A673 (cell line): ENCODE results near the gene GALNT11. TPM values are rescaled to one million over a fixed set of nuclear protein-coding genes. Genes with fewer than 3 reads are reported as not detected.

Experiments used
- BruUV-seq: library from RNA; stranded (reverse); fragments of 400-500 nt; replicated peaks from 2 replicates; lab custom pipeline; 2021; lab: Mats Ljungman, UMichigan
- CTCF ChIA-PET: fragments of 300-600 bp; sonication (Branson Sonifier 250); formaldehyde crosslinking; loops from one replicate; lab custom pipeline; 2022; ENCODE audit warnings: antibody characterized with exemption; lab: Charles Lee
- POLR2A ChIA-PET: fragments of 300-600 bp; sonication (Branson Sonifier 250); formaldehyde crosslinking; loops from one replicate; lab custom pipeline; 2022; ENCODE audit warnings: antibody characterized with exemption; ENCODE audit not compliant: low non-redundant PET; lab: Charles Lee
- DNase-seq: peaks from one replicate; pipeline ENCODE4 v3.0.0-alpha.2; 2015; ENCODE audit warnings: low spot score
- H3K27ac ChIP-seq: fragments of 200-600 bp; sonication (generic); 2 replicates; pipeline ENCODE4 v1.5.1; 2016; ENCODE audit warnings: mixed run types, low read depth, mild to moderate bottlenecking, mixed read lengths, antibody characterized with exemption, low read length; ENCODE audit not compliant: poor library complexity, severe bottlenecking
- H3K27me3 ChIP-seq: fragments of 200-600 bp; sonication (generic); replicated peaks from 2 replicates; pipeline ENCODE4 v1.6.1; 2017; ENCODE audit warnings: mixed run types, low read depth, mild to moderate bottlenecking, mixed read lengths, antibody characterized with exemption, low read length; ENCODE audit not compliant: insufficient read depth, poor library complexity
- H3K36me3 ChIP-seq: fragments of 200-600 bp; sonication (generic); 2 replicates; pipeline ENCODE4 v1.6.1; 2016; ENCODE audit warnings: mixed run types, mild to moderate bottlenecking, mixed read lengths, antibody characterized with exemption, low read length; ENCODE audit not compliant: insufficient read depth, poor library complexity, severe bottlenecking
- H3K4me1 ChIP-seq: fragments of 200-600 bp; sonication (generic); 2 replicates; pipeline ENCODE4 v1.6.1; 2017; ENCODE audit warnings: mixed run types, mild to moderate bottlenecking, mixed read lengths, antibody characterized with exemption, low read length; ENCODE audit not compliant: insufficient read depth, poor library complexity, severe bottlenecking
- H3K4me3 ChIP-seq: fragments of 200-600 bp; sonication (generic); 2 replicates; pipeline ENCODE4 v1.5.1; 2016; ENCODE audit warnings: low read depth, mixed run types, mild to moderate bottlenecking, mixed read lengths, low read length; ENCODE audit not compliant: poor library complexity, severe bottlenecking
- H3K9me3 ChIP-seq: fragments of 200-600 bp; sonication (generic); 2 replicates; pipeline ENCODE4 v1.6.1; 2016; ENCODE audit warnings: mixed run types, low read depth, mild to moderate bottlenecking, mixed read lengths, antibody characterized with exemption, low read length; ENCODE audit not compliant: poor library complexity, severe bottlenecking
- EZH2 ChIP-seq: fragments of 200-600 bp; sonication (generic); IDR thresholded peaks from 2 replicates; pipeline ENCODE4 v1.6.1; 2017; ENCODE audit warnings: borderline replicate concordance, low read depth, mild to moderate bottlenecking, mixed read lengths, antibody characterized with exemption, low read length; ENCODE audit not compliant: poor library complexity, severe bottlenecking
- intact Hi-C: fragments of 100-400 bp; cut with micrococcal nuclease; formaldehyde crosslinking; loops from one replicate; pipeline ENCODE4 v1.10.0; 2022; ENCODE audit not compliant: unreplicated experiment
- total RNA-seq: library from RNA; stranded (reverse); gene quantifications from 2 replicates; pipeline ENCODE4 v1.2.3, GENCODE V29; 2021
- TF ChIP-seq, protein P1 (sequence below): fragments of 300-800, 200-600 bp; sonication (generic); conservative IDR thresholded peaks from 2 replicates; pipeline ENCODE4 v1.5.1; 2017; ENCODE audit warnings: low read depth, mild to moderate bottlenecking, antibody characterized with exemption, low read length, moderate library complexity, mixed read lengths

Gene GALNT11
- total RNA-seq, 1 experiment from 2014 or later, result 35.5 TPM

GRCh38 chr7:151981223-151981622 lies 44.3 kb upstream of the GALNT11 start:
- TF ChIP-seq EZH2, result no peak
- TF ChIP-seq, protein P1, sequence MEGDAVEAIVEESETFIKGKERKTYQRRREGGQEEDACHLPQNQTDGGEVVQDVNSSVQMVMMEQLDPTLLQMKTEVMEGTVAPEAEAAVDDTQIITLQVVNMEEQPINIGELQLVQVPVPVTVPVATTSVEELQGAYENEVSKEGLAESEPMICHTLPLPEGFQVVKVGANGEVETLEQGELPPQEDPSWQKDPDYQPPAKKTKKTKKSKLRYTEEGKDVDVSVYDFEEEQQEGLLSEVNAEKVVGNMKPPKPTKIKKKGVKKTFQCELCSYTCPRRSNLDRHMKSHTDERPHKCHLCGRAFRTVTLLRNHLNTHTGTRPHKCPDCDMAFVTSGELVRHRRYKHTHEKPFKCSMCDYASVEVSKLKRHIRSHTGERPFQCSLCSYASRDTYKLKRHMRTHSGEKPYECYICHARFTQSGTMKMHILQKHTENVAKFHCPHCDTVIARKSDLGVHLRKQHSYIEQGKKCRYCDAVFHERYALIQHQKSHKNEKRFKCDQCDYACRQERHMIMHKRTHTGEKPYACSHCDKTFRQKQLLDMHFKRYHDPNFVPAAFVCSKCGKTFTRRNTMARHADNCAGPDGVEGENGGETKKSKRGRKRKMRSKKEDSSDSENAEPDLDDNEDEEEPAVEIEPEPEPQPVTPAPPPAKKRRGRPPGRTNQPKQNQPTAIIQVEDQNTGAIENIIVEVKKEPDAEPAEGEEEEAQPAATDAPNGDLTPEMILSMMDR, result no peak
- ChIA-PET CTCF (no interaction called here), POLR2A (no interaction called here)
- no peaks in the 10 kb centered on the region for H3K27me3 ChIP-seq
- no peaks in the 10 kb centered on the region for H3K9me3 ChIP-seq
- H3K4me1 ChIP-seq, result no peaks in the 10 kb centered on the region
- no peak overlapping the region for H3K4me3 ChIP-seq
- DNase-seq, result peak; percentile 63
- no peak overlapping the region for H3K27ac ChIP-seq
- H3K36me3 ChIP-seq, result no peaks in the 10 kb centered on the region
- BruUV-seq, result no TSS peak
- intact Hi-C loops, result no loop called here

DNA sequence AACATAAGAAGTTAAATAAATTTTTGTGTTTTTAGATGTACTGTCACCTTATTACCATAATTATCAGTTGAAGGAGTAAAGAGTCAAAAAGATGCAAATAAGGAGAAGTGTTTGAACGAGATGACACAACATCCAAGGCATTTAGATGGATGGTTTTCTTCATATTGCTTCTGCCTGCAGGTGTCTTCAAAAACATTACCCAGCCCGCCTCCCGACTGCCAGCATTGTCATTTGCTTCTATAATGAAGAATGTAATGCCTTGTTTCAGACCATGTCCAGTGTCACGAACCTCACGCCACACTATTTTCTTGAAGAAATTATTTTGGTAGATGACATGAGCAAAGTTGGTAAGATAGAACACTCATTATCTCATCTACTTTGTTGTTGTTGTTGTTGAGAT lies 42.7 kb upstream of the GALNT11 start:
- no TSS peak for BruUV-seq
- Histone ChIP-seq H3K4me3 (no peak overlapping the region), H3K4me1 (no peaks in the 10 kb centered on the region), H3K27me3 (no peaks in the 10 kb centered on the region), H3K36me3 (no peaks in the 10 kb centered on the region), H3K27ac (no peak overlapping the region), H3K9me3 (no peaks in the 10 kb centered on the region)
- ChIA-PET POLR2A (no interaction called here), CTCF (no interaction called here)
- DNase-seq, result peak; percentile 41
- intact Hi-C loops, result no loop called here
- TF ChIP-seq EZH2, result no peak
- TF ChIP-seq, protein P1, result no peak

DNA sequence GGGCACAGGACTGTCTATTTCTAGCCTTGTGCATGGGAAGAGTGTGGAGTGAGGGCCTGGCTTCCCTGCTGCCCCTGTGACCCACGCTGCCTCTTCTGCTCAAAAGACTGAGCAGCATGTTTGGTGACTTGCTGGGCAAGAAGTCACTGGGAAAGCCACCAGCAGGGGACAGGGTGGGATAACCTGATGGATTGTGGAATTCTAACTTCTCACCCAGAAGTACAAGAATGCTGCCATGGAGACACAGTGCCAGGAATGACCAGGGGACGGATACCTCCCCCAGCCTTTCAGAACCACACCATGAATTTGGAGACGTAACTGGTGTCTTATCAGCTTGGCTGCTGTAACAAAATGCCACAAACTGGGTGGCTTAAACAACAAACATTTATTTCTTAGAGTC lies 40.9 kb upstream of the GALNT11 start:
- no peaks in the 10 kb centered on the region for H3K9me3 ChIP-seq
- H3K27me3 ChIP-seq, result no peaks in the 10 kb centered on the region
- no peaks in the 10 kb centered on the region for H3K36me3 ChIP-seq
- ChIA-PET POLR2A (no interaction called here), CTCF (no interaction called here)
- no peak overlapping the region for H3K27ac ChIP-seq
- H3K4me3 ChIP-seq, result no peak overlapping the region
- no peaks in the 10 kb centered on the region for H3K4me1 ChIP-seq
- no TSS peak for BruUV-seq
- no peak for DNase-seq
- TF ChIP-seq EZH2, result no peak
- TF ChIP-seq, protein P1, result no peak
- intact Hi-C loops, result no loop called here
